ENCODE results near the gene SSBP3. TPM values are rescaled to one million over a fixed set of nuclear protein-coding genes. Genes with fewer than 3 reads are reported as not detected.

SSBP3 gene
- total and polyA plus RNA-seq, 9 of the 15 experiments (the other 6 are each of a cell fraction or from before 2014, with no cell fraction given): 8.7 to 108 (median 33.8) TPM

GRCh38 chr1:54362881-54363340 is 43.3 kb downstream of the SSBP3 start (continued):
- TF ChIP-seq RERE (CRISPR knock-in tag; IDR thresholded peaks at IDR 0.05; ENCODE audit: borderline replicate concordance) (no peak), GTF3C2 (IDR thresholded peaks at IDR 0.05; ENCODE audit: borderline replicate concordance, extremely low read depth, insufficient read length) (no peak), NR2C2 (CRISPR knock-in tag; IDR thresholded peaks at IDR 0.05) (no peak), NR2C2 (tag; IDR thresholded peaks at IDR 0.05) (no peak), NFE2 (IDR thresholded peaks at IDR 0.05; ENCODE audit: low read depth) (peak; percentile 84), ZNF143 (CRISPR knock-in tag; IDR thresholded peaks at IDR 0.05) (no peak), ZNF740 (CRISPR knock-in tag; IDR thresholded peaks at IDR 0.05) (no peak), ZNF740 (tag; IDR thresholded peaks at IDR 0.05) (no peak), BMI1 (IDR thresholded peaks at IDR 0.05; ENCODE audit: low read length) (no peak), DEAF1 (CRISPR knock-in tag; IDR thresholded peaks at IDR 0.05) (no peak), ZNF316 (IDR thresholded peaks at IDR 0.05) (peak; percentile 77), NKRF (IDR thresholded peaks at IDR 0.05; ENCODE audit: borderline replicate concordance) (no peak), VEZF1 (CRISPR knock-in tag; IDR thresholded peaks at IDR 0.05) (no peak), BCOR (IDR thresholded peaks at IDR 0.05) (peak; percentile 91)
